Right lobe of liver (tissue), 4 donors: Measurements from ENCODE around the gene NPRL2.

ENCODE experiments used
- CTCF ChIP-seq, 4 donors: fragments of 200-600 bp in 3 of 4; fragments of 450-650 bp in 1 of 4; IDR thresholded peaks; one replicate each; pipeline versions ENCODE4 v1.5.1 to v1.8.0; 2016 to 2022; ENCODE audit warnings: antibody characterized with exemption in 4 of 4, mild to moderate bottlenecking in 2 of 4
- POLR2A ChIP-seq: fragments of 450-650 bp; IDR thresholded peaks from one replicate; pipeline ENCODE4 v1.6.1; 2017; ENCODE audit warnings: antibody characterized with exemption, mild to moderate bottlenecking
- donor health status: DM: no; HTN: no; CAD: no.
- donor health status: DM: no; HTN: no; CAD: no.
- donor health status: DM: no; HTN: yes; CAD: no.

- TF ChIP-seq CTCF (IDR thresholded peaks at IDR 0.05) = no peak
- TF ChIP-seq POLR2A = no peak
Measured at GRCh38 chr3:50340147-50340447, 10.5 kb downstream of the NPRL2 start.
